ENCODE data around the gene ARHGEF19.

ARHGEF19 gene

DNA sequence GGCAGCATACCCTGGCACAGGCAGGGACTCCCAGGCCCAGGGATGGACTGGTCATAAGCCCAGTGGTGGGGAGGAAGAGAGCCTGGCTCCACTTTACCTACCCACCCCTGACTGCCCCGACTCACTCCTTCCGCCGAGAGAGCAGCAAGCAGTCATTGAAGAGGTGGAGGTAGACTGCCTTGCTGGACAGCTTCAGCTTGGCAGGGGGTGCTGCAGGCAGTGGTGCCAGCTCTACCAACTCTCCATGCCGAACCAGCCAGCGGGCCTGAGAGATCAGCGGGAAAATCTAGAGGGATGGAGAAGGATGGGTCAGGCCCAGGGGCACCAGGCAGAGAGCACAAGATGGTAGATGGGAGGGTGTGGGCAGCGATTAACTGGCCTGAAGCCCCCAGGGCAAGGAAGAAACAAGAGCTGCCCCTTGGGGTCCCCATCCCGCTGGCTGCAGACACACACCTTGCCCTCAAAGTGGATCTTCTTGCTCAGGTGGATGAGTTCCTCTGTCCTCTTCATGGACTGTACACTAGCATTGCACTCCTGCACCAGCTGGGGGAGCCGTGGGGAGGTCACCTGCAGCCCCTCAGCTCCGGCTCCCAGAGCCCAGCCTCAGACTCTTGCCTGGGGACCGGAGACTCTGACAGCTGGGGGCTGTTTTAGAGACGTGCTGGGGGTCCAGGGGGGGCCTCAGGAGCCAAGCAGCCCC lies 7.7 kb downstream of the ARHGEF19 start:
- no peak overlapping the region for H3K4me3 ChIP-seq (ENCODE audit: low read depth, low read length)
- peak; percentile 46 for DNase-seq (ENCODE audit: low read depth)
- no peak for TF ChIP-seq MYC (IDR thresholded peaks at IDR 0.05; ENCODE audit: low read depth, low read length)
- TF ChIP-seq CTCF (IDR thresholded peaks at IDR 0.05; ENCODE audit: low read depth, low read length): peak; percentile 50

GRCh38 chr1:16204216-16204615 lies 8.2 kb downstream of the ARHGEF19 start:
- no peak for DNase-seq (ENCODE audit: low read depth)
- H3K4me3 ChIP-seq (ENCODE audit: low read depth, low read length): no peak overlapping the region
- TF ChIP-seq CTCF (IDR thresholded peaks at IDR 0.05; ENCODE audit: low read depth, low read length) (no peak), POLR2A (IDR thresholded peaks at IDR 0.05; ENCODE audit: extremely low read depth, insufficient read length) (no peak), MYC (IDR thresholded peaks at IDR 0.05; ENCODE audit: low read depth, low read length) (no peak)
- TF ChIP-seq, protein P1, sequence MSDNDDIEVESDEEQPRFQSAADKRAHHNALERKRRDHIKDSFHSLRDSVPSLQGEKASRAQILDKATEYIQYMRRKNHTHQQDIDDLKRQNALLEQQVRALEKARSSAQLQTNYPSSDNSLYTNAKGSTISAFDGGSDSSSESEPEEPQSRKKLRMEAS (IDR thresholded peaks at IDR 0.05; ENCODE audit: low read depth, low read length): no peak

DNA sequence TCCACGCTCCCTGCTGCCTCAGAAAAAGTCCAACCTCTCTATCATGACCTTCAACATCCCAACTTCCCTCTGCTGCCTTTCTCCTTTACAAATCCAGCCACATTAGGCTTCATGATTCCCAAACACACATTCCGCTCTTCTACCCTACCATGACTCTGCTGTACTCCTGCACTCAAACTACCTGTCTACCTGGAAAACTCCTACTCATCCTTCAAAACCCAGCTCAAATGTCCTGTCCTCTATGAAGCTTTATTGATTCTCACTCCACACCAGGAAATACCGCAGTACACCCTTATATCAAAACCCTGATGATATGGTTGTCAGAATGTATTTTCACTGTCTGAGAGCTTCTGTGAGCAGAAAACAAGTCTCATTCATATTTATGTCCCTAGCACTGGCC lies 8.9 kb downstream of the ARHGEF19 start:
- TF ChIP-seq, protein P1 (IDR thresholded peaks at IDR 0.05; ENCODE audit: low read depth, low read length): no peak
- no peak for TF ChIP-seq MYC (IDR thresholded peaks at IDR 0.05; ENCODE audit: low read depth, low read length)
- TF ChIP-seq CTCF (IDR thresholded peaks at IDR 0.05; ENCODE audit: low read depth, low read length): no peak
- TF ChIP-seq POLR2A (IDR thresholded peaks at IDR 0.05; ENCODE audit: extremely low read depth, insufficient read length): no peak
- no peak overlapping the region for H3K4me3 ChIP-seq (ENCODE audit: low read depth, low read length)
- DNase-seq (ENCODE audit: low read depth): no peak

- H3K4me3 ChIP-seq (ENCODE audit: low read depth, low read length): no peak overlapping the region
- TF ChIP-seq POLR2A (IDR thresholded peaks at IDR 0.05; ENCODE audit: extremely low read depth, insufficient read length) (no peak), CTCF (IDR thresholded peaks at IDR 0.05; ENCODE audit: low read depth, low read length) (no peak), MYC (IDR thresholded peaks at IDR 0.05; ENCODE audit: low read depth, low read length) (no peak)
- TF ChIP-seq, protein P1 (IDR thresholded peaks at IDR 0.05; ENCODE audit: low read depth, low read length): no peak
- no peak for DNase-seq (ENCODE audit: low read depth)
Observed at GRCh38 chr1:16202281-16203210, 9.9 kb downstream of the ARHGEF19 start.

DNA sequence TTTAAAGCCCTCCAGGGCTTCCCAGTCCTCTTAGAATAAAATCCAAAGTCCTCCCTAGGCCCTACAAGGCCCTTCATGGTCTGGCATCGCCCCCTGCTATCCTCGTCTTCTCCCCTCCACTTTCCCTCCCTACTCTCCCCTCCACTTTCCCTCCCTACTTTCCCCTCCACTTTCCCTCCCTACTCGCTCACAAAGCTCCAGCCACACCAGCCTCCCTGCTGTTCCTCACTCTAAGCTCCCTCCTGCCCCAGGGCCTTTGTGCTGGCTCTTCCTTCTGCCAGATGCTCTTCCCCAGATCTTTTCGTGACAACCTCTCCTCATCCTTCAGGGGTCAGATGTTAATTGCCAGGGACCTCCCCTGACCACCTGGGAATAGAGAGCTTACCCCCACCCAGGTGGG lies 12.8 kb downstream of the ARHGEF19 start:
- no peak for TF ChIP-seq POLR2A (IDR thresholded peaks at IDR 0.05; ENCODE audit: extremely low read depth, insufficient read length)
- TF ChIP-seq MYC (IDR thresholded peaks at IDR 0.05; ENCODE audit: low read depth, low read length): no peak
- TF ChIP-seq, protein P1 (IDR thresholded peaks at IDR 0.05; ENCODE audit: low read depth, low read length): no peak
- TF ChIP-seq CTCF (IDR thresholded peaks at IDR 0.05; ENCODE audit: low read depth, low read length): no peak
- no peak for DNase-seq (ENCODE audit: low read depth)
- H3K4me3 ChIP-seq (ENCODE audit: low read depth, low read length): no peak overlapping the region
